Measurements from ENCODE around the gene ARPC1A. TPM values are rescaled to one million over a fixed set of nuclear protein-coding genes. Genes with fewer than 3 reads are reported as not detected.
"Not testable (repeated sequence)": the region's sequence is repeated elsewhere in the genome, so short reads cannot be mapped to it uniquely, and the experiment has no call there.

Gene ARPC1A
- polyA plus RNA-seq (2012; ENCODE audit: low read depth, missing spikeins), result 54.7 TPM

DNA sequence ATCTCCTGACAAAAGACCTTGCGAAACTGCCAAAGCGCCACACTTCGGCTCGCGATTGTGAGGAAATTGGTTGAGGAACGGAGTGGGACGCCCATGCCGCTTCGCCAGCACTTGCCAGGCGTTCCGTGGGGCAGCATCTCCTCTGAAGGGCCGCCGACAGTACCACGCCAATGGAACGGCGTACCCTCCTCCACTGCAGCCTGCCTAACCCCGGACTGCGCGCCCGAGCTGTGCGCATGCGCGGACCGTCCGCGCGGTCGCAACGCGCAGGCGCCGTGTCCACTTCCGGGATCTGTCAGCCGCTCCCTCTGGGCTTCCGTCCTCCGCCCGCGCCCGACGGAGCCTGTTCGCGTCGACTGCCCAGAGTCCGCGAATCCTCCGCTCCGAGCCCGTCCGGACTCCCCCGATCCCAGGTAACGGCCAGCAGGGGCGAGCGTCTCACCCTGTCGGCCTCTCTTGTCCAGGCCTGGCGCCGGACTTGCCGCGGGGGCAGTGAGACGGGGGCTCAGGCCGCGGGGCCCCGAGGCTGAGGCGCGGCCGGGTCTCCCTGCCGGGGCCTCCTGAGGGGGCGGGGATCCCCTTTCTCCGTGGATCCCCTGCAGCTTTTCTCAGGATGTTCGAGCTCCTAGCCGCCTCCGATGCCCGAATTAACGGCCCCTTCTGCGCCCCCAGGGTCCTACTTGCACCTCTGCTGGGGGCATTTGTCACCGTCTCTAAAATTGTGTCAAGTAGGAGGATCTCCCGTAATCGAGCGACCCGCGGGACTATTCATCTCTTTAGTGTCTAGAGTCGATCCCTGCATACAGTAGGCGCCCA, at the start of gene ARPC1A:
TSS of gene ARPC1A (plus strand) at position 307 of the 816 bp plus-strand sequence. CDS start 7,456 bp downstream, outside the sequence.
- TF ChIP-seq PAX5 (IDR thresholded peaks at IDR 0.05; ENCODE audit: insufficient read depth, low read length, severe bottlenecking), result no peak
- TF ChIP-seq POLR2AphosphoS5 (IDR thresholded peaks at IDR 0.05; ENCODE audit: low read depth, low read length), result peak; percentile 97
- peak; percentile 29; the same call in 1 of the 2 replicates for TF ChIP-seq SPI1 (IDR thresholded peaks at IDR 0.05; ENCODE audit: low read depth, low read length)
- TF ChIP-seq POLR2A (IDR thresholded peaks at IDR 0.05; ENCODE audit: low read depth, low read length), result peak; percentile 96
- TF ChIP-seq POU2F2 (IDR thresholded peaks at IDR 0.05; ENCODE audit: low read depth, low read length), result peak; percentile 30; the same call in 1 of the 2 replicates
- TF ChIP-seq TAF1 (IDR thresholded peaks at IDR 0.05; ENCODE audit: low read depth, low read length), result peak; percentile 87
- FAIRE-seq (peak; percentile 98), DNase-seq (ENCODE audit: insufficient read length, low spot score) (peak; percentile 96)

DNA sequence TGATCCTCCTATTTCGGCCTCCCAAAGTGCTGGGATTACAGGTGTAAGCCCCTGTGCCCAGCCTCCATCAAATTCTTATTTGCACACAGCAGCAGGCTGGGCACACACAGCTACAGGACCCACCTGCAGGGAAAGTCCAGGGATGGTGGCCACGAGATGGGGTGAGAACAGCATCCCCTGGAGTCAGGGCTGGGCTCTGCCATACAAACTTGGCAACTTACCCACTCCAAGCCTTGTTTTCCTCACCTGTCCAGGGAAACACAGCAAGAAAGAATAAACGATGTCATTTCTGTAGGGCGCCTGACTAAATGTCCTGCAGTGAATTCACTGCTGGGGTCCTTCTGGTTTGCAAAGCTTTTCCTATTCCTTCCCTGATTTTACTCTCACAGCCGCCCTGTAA, 47.5 kb upstream of the ARPC1A start:
- no peak for TF ChIP-seq POLR2AphosphoS5 (IDR thresholded peaks at IDR 0.05; ENCODE audit: low read depth, low read length)
- no peak for TF ChIP-seq POLR2A (IDR thresholded peaks at IDR 0.05; ENCODE audit: low read depth, low read length)
- TF ChIP-seq PAX5 (IDR thresholded peaks at IDR 0.05; ENCODE audit: insufficient read depth, low read length, severe bottlenecking), result no peak
- TF ChIP-seq POU2F2 (IDR thresholded peaks at IDR 0.05; ENCODE audit: low read depth, low read length), result no peak
- TF ChIP-seq SPI1 (IDR thresholded peaks at IDR 0.05; ENCODE audit: low read depth, low read length), result no peak
- no peak for TF ChIP-seq TAF1 (IDR thresholded peaks at IDR 0.05; ENCODE audit: low read depth, low read length)
- FAIRE-seq (no peak), DNase-seq (ENCODE audit: insufficient read length, low spot score) (no peak)

DNA sequence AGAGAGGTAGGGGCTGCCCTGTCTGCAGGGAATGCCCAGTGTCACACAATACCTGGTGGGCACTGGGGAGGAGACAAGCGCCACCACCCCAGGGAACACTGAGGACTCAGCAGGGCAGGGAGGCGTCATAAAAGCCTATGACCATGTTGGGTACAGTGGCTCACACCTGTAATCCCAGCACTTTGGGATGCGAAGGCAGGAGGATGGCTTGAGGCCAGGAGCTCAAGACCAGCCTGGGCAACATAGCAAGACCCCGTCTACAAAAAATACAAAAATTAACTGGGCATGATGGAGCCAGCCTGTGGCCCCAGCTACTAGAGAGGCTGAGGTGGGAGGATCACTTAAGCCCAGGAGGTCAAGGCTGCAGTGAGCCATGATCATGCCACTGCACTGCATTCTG, 41.5 kb upstream of the ARPC1A start:
- not testable (repeated sequence) for FAIRE-seq; DNase-seq (ENCODE audit: insufficient read length, low spot score)

DNA sequence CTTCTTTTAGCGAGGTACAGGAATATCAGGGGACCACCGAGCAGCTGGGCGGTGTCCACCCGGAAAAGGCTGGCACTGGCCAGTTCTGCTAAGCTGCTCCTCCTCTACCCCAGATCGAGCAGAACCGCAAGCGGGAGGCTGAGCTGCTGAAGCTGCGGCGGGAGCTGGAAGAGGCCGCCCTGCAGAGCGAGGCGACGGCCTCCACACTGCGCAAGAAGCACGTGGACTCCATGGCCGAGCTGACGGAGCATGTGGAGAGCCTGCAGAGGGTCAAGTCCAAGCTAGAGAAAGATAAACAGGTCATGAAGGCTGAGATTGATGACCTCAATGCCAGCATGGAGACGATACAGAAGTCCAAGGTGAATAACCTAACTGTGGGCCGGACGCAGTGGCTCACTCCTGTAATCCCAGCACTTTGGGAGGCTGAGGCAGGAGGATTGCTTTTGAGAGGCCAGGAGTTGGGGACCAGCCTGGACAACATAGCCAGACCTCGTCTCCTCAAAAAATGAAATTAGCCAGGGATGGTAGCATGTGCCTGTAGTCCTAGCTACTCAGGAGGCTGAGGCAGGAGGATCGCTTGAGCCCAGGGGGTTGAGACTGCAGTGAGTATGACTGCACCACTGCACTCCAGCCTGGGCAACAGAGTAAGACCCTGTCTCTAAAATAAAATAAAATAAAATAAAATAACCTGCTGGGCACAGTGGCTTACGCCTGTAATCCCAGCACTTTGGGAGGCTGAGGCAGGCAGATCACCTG, 37.7 kb upstream of the ARPC1A start:
- no peak for TF ChIP-seq TAF1 (IDR thresholded peaks at IDR 0.05; ENCODE audit: low read depth, low read length)
- no peak for TF ChIP-seq POLR2AphosphoS5 (IDR thresholded peaks at IDR 0.05; ENCODE audit: low read depth, low read length)
- no peak for TF ChIP-seq SPI1 (IDR thresholded peaks at IDR 0.05; ENCODE audit: low read depth, low read length)
- no peak for TF ChIP-seq POU2F2 (IDR thresholded peaks at IDR 0.05; ENCODE audit: low read depth, low read length)
- no peak for FAIRE-seq
- no peak for DNase-seq (ENCODE audit: insufficient read length, low spot score)

DNA sequence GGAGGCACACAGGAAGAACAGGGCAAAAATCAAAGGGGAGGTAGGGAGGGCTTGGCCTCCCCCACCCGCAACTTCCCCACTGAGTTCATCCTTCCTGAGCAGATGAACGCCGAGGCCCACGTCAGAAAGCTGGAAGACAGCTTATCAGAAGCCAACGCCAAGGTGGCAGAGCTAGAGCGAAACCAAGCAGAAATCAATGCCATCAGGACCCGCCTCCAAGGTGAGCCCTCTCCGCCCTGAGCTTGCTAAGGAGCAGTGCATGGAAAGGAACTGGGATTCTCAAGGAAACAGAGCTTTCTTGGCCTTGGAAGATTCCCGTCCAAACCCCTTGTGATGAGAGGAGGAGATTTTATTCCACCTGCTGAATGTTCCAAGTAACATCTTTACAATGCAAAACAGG, 36.5 kb upstream of the ARPC1A start:
- FAIRE-seq, result no peak
- TF ChIP-seq POLR2AphosphoS5 (IDR thresholded peaks at IDR 0.05; ENCODE audit: low read depth, low read length) (no peak), POLR2A (IDR thresholded peaks at IDR 0.05; ENCODE audit: low read depth, low read length) (no peak), PAX5 (IDR thresholded peaks at IDR 0.05; ENCODE audit: insufficient read depth, low read length, severe bottlenecking) (no peak), POU2F2 (IDR thresholded peaks at IDR 0.05; ENCODE audit: low read depth, low read length) (no peak), SPI1 (IDR thresholded peaks at IDR 0.05; ENCODE audit: low read depth, low read length) (no peak), TAF1 (IDR thresholded peaks at IDR 0.05; ENCODE audit: low read depth, low read length) (no peak)
- DNase-seq (ENCODE audit: insufficient read length, low spot score), result no peak

DNA sequence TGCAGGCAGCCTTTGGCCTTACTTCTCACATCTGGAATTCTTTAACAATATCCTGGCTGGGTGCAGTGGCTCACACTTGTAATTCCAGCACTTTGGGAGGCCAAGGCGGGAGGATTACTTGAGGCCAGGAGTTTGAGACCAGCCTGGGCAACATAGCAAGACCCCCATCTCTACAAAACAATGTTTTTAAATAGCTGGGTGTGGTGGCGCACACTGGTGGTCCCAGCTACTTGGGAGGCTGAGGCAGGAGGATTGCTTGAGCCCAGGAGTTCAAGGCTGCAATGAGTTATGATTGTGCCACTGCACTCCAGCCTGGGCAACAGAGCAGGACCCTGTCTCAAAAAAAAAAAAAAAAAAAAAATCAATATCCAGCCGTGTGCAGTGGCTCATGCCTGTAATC, 35.5 kb upstream of the ARPC1A start:
- not testable (repeated sequence) for FAIRE-seq; DNase-seq (ENCODE audit: insufficient read length, low spot score)

DNA sequence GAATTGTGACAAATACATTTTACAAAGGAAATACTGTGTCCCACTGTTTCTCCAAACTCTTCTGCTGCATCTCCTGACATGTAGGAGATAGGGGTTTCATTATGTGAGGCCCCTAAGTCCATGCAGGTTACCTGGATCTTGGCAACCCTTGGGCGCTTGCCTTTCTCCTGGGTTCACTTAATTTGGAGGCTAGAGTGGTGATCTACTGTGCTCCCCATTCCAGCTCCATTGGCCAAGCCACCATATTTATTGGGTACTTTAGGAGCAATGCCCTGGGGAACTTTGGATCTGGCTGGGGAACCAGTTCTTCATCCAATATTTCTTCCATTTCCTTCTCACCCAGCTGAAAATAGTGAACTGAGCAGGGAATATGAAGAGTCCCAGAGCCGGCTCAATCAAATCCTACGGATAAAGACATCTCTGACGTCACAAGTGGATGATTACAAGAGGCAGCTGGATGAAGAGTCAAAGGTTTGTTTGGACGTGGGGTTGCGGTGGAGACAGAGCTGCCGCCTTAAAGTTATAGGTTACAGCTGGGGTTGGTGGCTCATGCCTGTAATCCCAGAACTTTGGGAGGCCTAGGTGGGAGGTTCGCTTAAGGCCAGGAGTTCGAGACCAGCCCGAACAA, 34.6 kb upstream of the ARPC1A start:
- DNase-seq (ENCODE audit: insufficient read length, low spot score), result no peak
- TF ChIP-seq POU2F2 (IDR thresholded peaks at IDR 0.05; ENCODE audit: low read depth, low read length), result no peak
- no peak for TF ChIP-seq TAF1 (IDR thresholded peaks at IDR 0.05; ENCODE audit: low read depth, low read length)
- TF ChIP-seq POLR2AphosphoS5 (IDR thresholded peaks at IDR 0.05; ENCODE audit: low read depth, low read length), result no peak
- no peak for TF ChIP-seq SPI1 (IDR thresholded peaks at IDR 0.05; ENCODE audit: low read depth, low read length)
- no peak for TF ChIP-seq POLR2A (IDR thresholded peaks at IDR 0.05; ENCODE audit: low read depth, low read length)
- TF ChIP-seq PAX5 (IDR thresholded peaks at IDR 0.05; ENCODE audit: insufficient read depth, low read length, severe bottlenecking), result no peak
- no peak for FAIRE-seq

DNA sequence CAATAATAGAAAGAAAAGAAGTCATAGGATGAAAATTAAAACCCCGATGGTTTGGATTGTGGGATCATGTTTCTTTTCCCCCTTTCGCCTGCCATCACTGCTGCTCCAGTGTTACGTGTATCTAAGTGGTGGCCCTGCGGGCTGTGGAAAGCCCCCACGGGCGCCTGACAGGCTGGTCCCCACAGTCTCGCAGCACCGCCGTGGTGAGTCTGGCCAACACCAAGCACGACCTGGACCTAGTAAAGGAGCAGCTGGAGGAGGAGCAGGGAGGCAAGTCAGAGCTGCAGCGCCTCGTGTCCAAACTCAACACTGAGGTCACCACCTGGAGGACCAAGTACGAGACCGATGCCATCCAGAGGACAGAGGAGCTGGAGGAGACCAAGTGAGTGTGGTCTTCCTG, 33.6 kb upstream of the ARPC1A start:
- DNase-seq (ENCODE audit: insufficient read length, low spot score) (no peak), FAIRE-seq (no peak)
- no peak for TF ChIP-seq POLR2A (IDR thresholded peaks at IDR 0.05; ENCODE audit: low read depth, low read length)
- no peak for TF ChIP-seq POLR2AphosphoS5 (IDR thresholded peaks at IDR 0.05; ENCODE audit: low read depth, low read length)
- no peak for TF ChIP-seq POU2F2 (IDR thresholded peaks at IDR 0.05; ENCODE audit: low read depth, low read length)
- no peak for TF ChIP-seq PAX5 (IDR thresholded peaks at IDR 0.05; ENCODE audit: insufficient read depth, low read length, severe bottlenecking)
- TF ChIP-seq TAF1 (IDR thresholded peaks at IDR 0.05; ENCODE audit: low read depth, low read length), result no peak
- no peak for TF ChIP-seq SPI1 (IDR thresholded peaks at IDR 0.05; ENCODE audit: low read depth, low read length)

DNA sequence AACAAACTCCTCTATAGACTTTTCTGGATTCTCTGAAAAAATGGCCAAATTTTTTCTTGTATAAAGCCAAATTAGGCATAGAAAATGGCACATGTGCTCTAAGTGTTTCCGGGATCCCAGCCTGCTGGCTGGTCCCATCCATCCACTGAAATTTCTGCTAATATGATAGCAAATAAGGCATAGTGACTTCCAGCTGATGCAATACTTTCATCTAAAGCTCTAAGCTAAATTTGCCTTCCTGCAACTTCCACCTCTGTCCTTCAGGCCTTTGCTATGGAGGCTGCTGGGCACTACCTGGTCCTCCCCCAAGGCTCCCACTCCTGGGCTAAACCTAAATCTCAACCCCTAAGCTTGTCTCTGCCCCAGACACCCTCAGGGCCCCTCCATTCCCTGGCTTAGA, 32.5 kb upstream of the ARPC1A start:
- TF ChIP-seq POLR2AphosphoS5 (IDR thresholded peaks at IDR 0.05; ENCODE audit: low read depth, low read length) (no peak), POU2F2 (IDR thresholded peaks at IDR 0.05; ENCODE audit: low read depth, low read length) (no peak), SPI1 (IDR thresholded peaks at IDR 0.05; ENCODE audit: low read depth, low read length) (no peak), TAF1 (IDR thresholded peaks at IDR 0.05; ENCODE audit: low read depth, low read length) (no peak), POLR2A (IDR thresholded peaks at IDR 0.05; ENCODE audit: low read depth, low read length) (no peak), PAX5 (IDR thresholded peaks at IDR 0.05; ENCODE audit: insufficient read depth, low read length, severe bottlenecking) (no peak)
- FAIRE-seq (no peak), DNase-seq (ENCODE audit: insufficient read length, low spot score) (no peak)

All from GM12891 (cell line).